Fibroblast of pulmonary artery (primary cell): Measurements from ENCODE around the gene AUTS2.

ENCODE experiments used
- DNase-seq: peaks from one replicate; pipeline ENCODE4 v3.0.0-alpha.2; 2010; ENCODE audit warnings: low read depth
- H3K4me3 ChIP-seq: replicated peaks from 2 replicates; pipeline ENCODE4 v1.5.1; 2011; ENCODE audit warnings: low read depth, mild to moderate bottlenecking, control low read depth, low read length, moderate library complexity
- CTCF ChIP-seq: IDR thresholded peaks from 2 replicates; pipeline ENCODE4 v1.5.1; 2011; ENCODE audit warnings: mild to moderate bottlenecking, control low read depth, low read length, inconsistent platforms; ENCODE audit errors: missing control alignments

AUTS2 gene

GRCh38 chr7:70779321-70779720, 1181.0 kb downstream of the AUTS2 start:
- no peak overlapping the region for H3K4me3 ChIP-seq
- no peak for DNase-seq
- TF ChIP-seq CTCF: no peak

- no peak for TF ChIP-seq CTCF
- no peak overlapping the region for H3K4me3 ChIP-seq
Measured at GRCh38 chr7:70781922-70782311, 1183.6 kb downstream of the AUTS2 start.

GRCh38 chr7:70782796-70783195, 1184.5 kb downstream of the AUTS2 start:
- no peak overlapping the region for H3K4me3 ChIP-seq
- no peak for DNase-seq
- no peak for TF ChIP-seq CTCF

More at GRCh38 chr7:70781922-70782311, 1183.6 kb downstream of the AUTS2 start:
- no peak for DNase-seq

GRCh38 chr7:70785427-70785826, 1187.2 kb downstream of the AUTS2 start:
- H3K4me3 ChIP-seq: no peak overlapping the region
- TF ChIP-seq CTCF: no peak
- no peak for DNase-seq

- DNase-seq: no peak
- no peak for TF ChIP-seq CTCF
- H3K4me3 ChIP-seq: no peak overlapping the region
Measured at GRCh38 chr7:70786076-70786475, 1187.8 kb downstream of the AUTS2 start.

GRCh38 chr7:70787286-70787685, 1189.0 kb downstream of the AUTS2 start:
- no peak overlapping the region for H3K4me3 ChIP-seq
- no peak for TF ChIP-seq CTCF

GRCh38 chr7:70787771-70788170, 1189.5 kb downstream of the AUTS2 start:
- DNase-seq: no peak
- no peak for TF ChIP-seq CTCF
- no peak overlapping the region for H3K4me3 ChIP-seq

More at GRCh38 chr7:70787286-70787685, 1189.0 kb downstream of the AUTS2 start:
- no peak for DNase-seq
